SK-MEL-5 (cell line): ENCODE results near the gene CACNA1B. TPM values are rescaled to one million over a fixed set of nuclear protein-coding genes. Genes with fewer than 3 reads are reported as not detected.

Experiments
- DNase-seq: peaks from one replicate; pipeline ENCODE4 v3.0.0-alpha.2; 2016; ENCODE audit warnings: low read depth, low spot score
- in situ Hi-C: cut with HindIII; loops from 2 replicates; pipeline ENCODE4 v1.10.0; 2016; ENCODE audit warnings: low sequenced_read_pairs, high pct_unique_total_duplicates, low pct_unique_long_range_greater_than_20kb
- total RNA-seq: library from RNA; depleted of rRNA; stranded (reverse); fragments of >200 nt; shearing (Covaris generic); gene quantifications from 2 replicates; pipeline ENCODE4 v1.2.3, GENCODE V29; 2014

Gene CACNA1B
- total RNA-seq, 1 experiment from 2014 or later, result 0.11 TPM

- DNase-seq, result no peak
- in situ Hi-C loops, result no loop called here
Measured at GRCh38 chr9:138025417-138025816, 147.8 kb downstream of the CACNA1B start.

GRCh38 chr9:138025908-138026307 is 148.3 kb downstream of the CACNA1B start:
- in situ Hi-C loops, result no loop called here
- no peak for DNase-seq

- DNase-seq, result peak; percentile 27
- in situ Hi-C loops, result no loop called here
Measured at GRCh38 chr9:138028596-138028995, 151.0 kb downstream of the CACNA1B start.

- in situ Hi-C loops, result no loop called here
- no peak for DNase-seq
Measured at GRCh38 chr9:138031186-138031585, 153.6 kb downstream of the CACNA1B start.

GRCh38 chr9:138033950-138034349 is 156.4 kb downstream of the CACNA1B start:
- in situ Hi-C loops, result no loop called here
- DNase-seq, result no peak

- in situ Hi-C loops, result no loop called here
- DNase-seq, result no peak
Measured at GRCh38 chr9:138037140-138037539, 159.6 kb downstream of the CACNA1B start.

- in situ Hi-C loops, result no loop called here
- DNase-seq, result no peak
Measured at GRCh38 chr9:138038244-138038671, 160.7 kb downstream of the CACNA1B start.

GRCh38 chr9:138040446-138041430 is 163.2 kb downstream of the CACNA1B start:
- no peak for DNase-seq
- in situ Hi-C loops, result no loop called here

- in situ Hi-C loops, result no loop called here
Measured at GRCh38 chr9:138042146-138042545, 164.6 kb downstream of the CACNA1B start.

GRCh38 chr9:138042640-138043039 is 165.1 kb downstream of the CACNA1B start:
- no peak for DNase-seq
- in situ Hi-C loops, result no loop called here

More at GRCh38 chr9:138042146-138042545, 164.6 kb downstream of the CACNA1B start:
- no peak for DNase-seq

GRCh38 chr9:138043061-138043410 is 165.5 kb downstream of the CACNA1B start:
- in situ Hi-C loops, result no loop called here
- no peak for DNase-seq

GRCh38 chr9:138043411-138044345 is 166.1 kb downstream of the CACNA1B start:
- in situ Hi-C loops, result no loop called here
- DNase-seq, result no peak

GRCh38 chr9:138044485-138045383 is 167.2 kb downstream of the CACNA1B start:
- DNase-seq, result no peak
- in situ Hi-C loops, result no loop called here

GRCh38 chr9:138045541-138046490 is 168.2 kb downstream of the CACNA1B start:
- no peak for DNase-seq
- in situ Hi-C loops, result no loop called here

- in situ Hi-C loops, result no loop called here
Measured at GRCh38 chr9:138046641-138047301, 169.2 kb downstream of the CACNA1B start.

More at GRCh38 chr9:138046641-138047301, 169.2 kb downstream of the CACNA1B start:
- no peak for DNase-seq
